BJ (cell line): ENCODE measurements around the gene CACNA1G. TPM values are rescaled to one million over a fixed set of nuclear protein-coding genes. Genes with fewer than 3 reads are reported as not detected.

Experiments used
- CTCF ChIA-PET: fragments of 350-600 bp; formaldehyde crosslinking; extraction: SDS; loops from one replicate; lab custom pipeline; 2021; ENCODE audit warnings: antibody characterized with exemption, inconsistent platforms; lab: Yijun Ruan, JAX
- POLR2A ChIA-PET: fragments of 300-600 bp; sonication (Branson Sonifier 250); formaldehyde crosslinking; extraction: SDS; loops from one replicate; lab custom pipeline; 2021; ENCODE audit warnings: antibody characterized with exemption; lab: Charles Lee
- DNase-seq: peaks from one replicate; pipeline ENCODE4 v3.0.0-alpha.2; 2011; ENCODE audit warnings: low read depth
- H3K27me3 ChIP-seq: 2 replicates; pipeline ENCODE4 v1.6.0; 2011; ENCODE audit warnings: low read length; ENCODE audit not compliant: control insufficient read depth, insufficient read depth
- H3K36me3 ChIP-seq: 2 replicates; pipeline ENCODE4 v1.5.1; 2011; ENCODE audit warnings: low read length; ENCODE audit not compliant: control insufficient read depth, insufficient read depth
- H3K4me3 ChIP-seq: 2 replicates; pipeline ENCODE4 v1.5.1; 2011; ENCODE audit warnings: low read depth, mild to moderate bottlenecking, control low read depth, low read length
- polyA plus RNA-seq: library from polyadenylated mRNA; depleted of rRNA; stranded (reverse); fragments of >200 nt; gene quantifications from 2 replicates; pipeline ENCODE4 v1.2.3, GENCODE V29; 2011
- TF ChIP-seq, protein P1 (sequence below): IDR thresholded peaks from 2 replicates; pipeline ENCODE4 v1.5.1; 2011; ENCODE audit warnings: low read depth, mild to moderate bottlenecking, control low read depth, inconsistent platforms, low read length, moderate library complexity; ENCODE audit not compliant: insufficient read depth

CACNA1G gene
- polyA plus RNA-seq, 1 experiment: 0.02 TPM

- peaks cover 7% of the 10 kb centered on the region for H3K27me3 ChIP-seq
- CTCF ChIA-PET: interaction anchor here (0.8 to 1.8 kb wide), 3 partner anchors 25 to 119 kb away, joined by 3 to 5 read pairs (median 4); no protein-coding TSS in a partner anchor
- DNase-seq: no peak
- TF ChIP-seq, protein P1, sequence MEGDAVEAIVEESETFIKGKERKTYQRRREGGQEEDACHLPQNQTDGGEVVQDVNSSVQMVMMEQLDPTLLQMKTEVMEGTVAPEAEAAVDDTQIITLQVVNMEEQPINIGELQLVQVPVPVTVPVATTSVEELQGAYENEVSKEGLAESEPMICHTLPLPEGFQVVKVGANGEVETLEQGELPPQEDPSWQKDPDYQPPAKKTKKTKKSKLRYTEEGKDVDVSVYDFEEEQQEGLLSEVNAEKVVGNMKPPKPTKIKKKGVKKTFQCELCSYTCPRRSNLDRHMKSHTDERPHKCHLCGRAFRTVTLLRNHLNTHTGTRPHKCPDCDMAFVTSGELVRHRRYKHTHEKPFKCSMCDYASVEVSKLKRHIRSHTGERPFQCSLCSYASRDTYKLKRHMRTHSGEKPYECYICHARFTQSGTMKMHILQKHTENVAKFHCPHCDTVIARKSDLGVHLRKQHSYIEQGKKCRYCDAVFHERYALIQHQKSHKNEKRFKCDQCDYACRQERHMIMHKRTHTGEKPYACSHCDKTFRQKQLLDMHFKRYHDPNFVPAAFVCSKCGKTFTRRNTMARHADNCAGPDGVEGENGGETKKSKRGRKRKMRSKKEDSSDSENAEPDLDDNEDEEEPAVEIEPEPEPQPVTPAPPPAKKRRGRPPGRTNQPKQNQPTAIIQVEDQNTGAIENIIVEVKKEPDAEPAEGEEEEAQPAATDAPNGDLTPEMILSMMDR: no peak
- POLR2A ChIA-PET: no interaction called here
- H3K4me3 ChIP-seq: no peak overlapping the region
- H3K36me3 ChIP-seq: no peaks in the 10 kb centered on the region
Observed at GRCh38 chr17:50575581-50576210, 15.2 kb downstream of the CACNA1G start.

GRCh38 chr17:50576864-50577263 lies 16.3 kb downstream of the CACNA1G start:
- Histone ChIP-seq H3K27me3 (peaks cover 7% of the 10 kb centered on the region), H3K4me3 (no peak overlapping the region), H3K36me3 (no peaks in the 10 kb centered on the region)
- ChIA-PET CTCF (interaction anchor here (0.8 to 1.8 kb wide), 2 partner anchors 26 to 118 kb away, joined by 3 to 5 read pairs; no protein-coding TSS in a partner anchor), POLR2A (interaction anchor here (0.5 kb wide), 1 partner anchor 19 kb away, joined by 3 read pairs; no protein-coding TSS in a partner anchor)
- TF ChIP-seq, protein P1: no peak
- no peak for DNase-seq

DNA sequence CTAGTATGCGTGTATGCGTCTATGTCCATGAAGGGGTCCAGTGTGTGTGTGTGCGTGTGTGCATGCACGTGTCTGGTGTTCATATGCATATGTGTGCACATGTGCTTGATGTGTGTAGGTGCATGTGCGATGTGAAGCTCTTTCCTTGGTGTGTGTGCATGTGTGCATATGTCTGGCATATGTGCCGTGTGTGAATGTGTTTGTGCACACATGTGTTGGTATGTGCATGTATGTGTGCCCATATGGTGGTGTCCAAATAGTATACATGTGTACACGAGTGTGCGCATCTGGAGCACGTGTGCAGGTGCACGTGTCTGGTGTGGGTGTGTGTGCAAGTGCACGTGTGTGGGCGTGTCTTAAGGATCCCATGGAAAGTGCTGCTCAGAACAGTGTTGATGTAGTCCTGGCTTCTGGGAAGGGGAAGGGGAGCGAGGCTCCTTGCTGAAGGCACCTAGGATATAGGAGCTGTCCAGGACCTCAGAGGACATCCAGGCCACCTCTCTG lies 17.0 kb downstream of the CACNA1G start:
- no peak for DNase-seq
- Histone ChIP-seq H3K4me3 (no peak overlapping the region), H3K27me3 (peaks cover 11% of the 10 kb centered on the region), H3K36me3 (no peaks in the 10 kb centered on the region)
- TF ChIP-seq, protein P1: no peak
- ChIA-PET CTCF (interaction anchor here (1.4 kb wide), 1 partner anchor 26 kb away, joined by 3 read pairs; no protein-coding TSS in a partner anchor), POLR2A (no interaction called here)

- ChIA-PET POLR2A (no interaction called here), CTCF (interaction anchor here (1.4 kb wide), 1 partner anchor 27 kb away, joined by 3 read pairs; no protein-coding TSS in a partner anchor)
Observed at GRCh38 chr17:50578173-50578572, 17.7 kb downstream of the CACNA1G start.

GRCh38 chr17:50579399-50579798 lies 18.9 kb downstream of the CACNA1G start:
- no peak for DNase-seq
- POLR2A ChIA-PET: no interaction called here
- no peaks in the 10 kb centered on the region for H3K36me3 ChIP-seq
- H3K4me3 ChIP-seq: no peak overlapping the region
- H3K27me3 ChIP-seq: peaks cover 14% of the 10 kb centered on the region
- TF ChIP-seq, protein P1: no peak
- CTCF ChIA-PET: interaction anchor here (0.6 kb wide), 1 partner anchor 13 kb away, joined by 4 read pairs; no protein-coding TSS in a partner anchor

More at GRCh38 chr17:50578173-50578572, 17.7 kb downstream of the CACNA1G start:
- Histone ChIP-seq H3K27me3 (peaks cover 12% of the 10 kb centered on the region), H3K4me3 (no peak overlapping the region), H3K36me3 (no peaks in the 10 kb centered on the region)
- DNase-seq: no peak
- TF ChIP-seq, protein P1: no peak
